HCT116 (cell line): Measurements from ENCODE around the gene ARMH3. TPM values are rescaled to one million over a fixed set of nuclear protein-coding genes. Genes with fewer than 3 reads are reported as not detected.

Source experiments
- ATAC-seq: fragments of 200-7000 bp; cut with Tn5 transposase; 2 replicates; pipeline ENCODE4 v1.9.1; 2020; ENCODE audit warnings: mild to moderate bottlenecking, moderate library complexity
- BruUV-seq: library from RNA; stranded (reverse); fragments of 400-500 nt; replicated peaks from 2 replicates; lab custom pipeline; 2021; lab: Mats Ljungman, UMichigan
- CTCF ChIA-PET: fragments of 300-600 bp; sonication (Branson Sonifier 250); formaldehyde crosslinking; loops from one replicate; lab custom pipeline; 2021; ENCODE audit warnings: antibody characterized with exemption; lab: Charles Lee
- POLR2A ChIA-PET: fragments of 300-600, 350-600 bp; sonication (Branson Sonifier 250); formaldehyde crosslinking; loops from one replicate; lab custom pipeline; 2021; ENCODE audit warnings: antibody characterized with exemption; lab: Charles Lee
- RAD21 ChIA-PET, 2 experiments: fragments of 300-600 bp; sonication (Branson Sonifier 250); formaldehyde crosslinking; loops; one replicate each; lab custom pipeline; 2023; ENCODE audit warnings: low total read pairs in 2 of 2; ENCODE audit not compliant: uncharacterized antibody in 2 of 2, unreplicated experiment in 2 of 2, low non-redundant PET in 1 of 2; lab: Charles Lee
- DNase-seq: peaks from one replicate; pipeline ENCODE4 v3.0.0-alpha.2; 2010; ENCODE audit warnings: low read depth, low spot score
- H2AFZ ChIP-seq: fragments of 200-600 bp; shearing (Covaris generic), sonication (generic); 2 replicates; pipeline ENCODE4 v1.6.1; 2017; ENCODE audit warnings: low read depth, mixed run types, mixed read lengths, antibody characterized with exemption, low read length; ENCODE audit not compliant: poor library complexity, severe bottlenecking
- H3K27ac ChIP-seq: 2 replicates; pipeline ENCODE4 v1.5.1; 2012; ENCODE audit warnings: low read depth, low read length
- H3K27me3 ChIP-seq: fragments of 200-600 bp; sonication (generic); 2 replicates; pipeline ENCODE4 v1.6.1; 2016; ENCODE audit warnings: mixed run types, low read length, mixed read lengths; ENCODE audit not compliant: insufficient read depth
- H3K36me3 ChIP-seq, 2 experiments: fragments of 200-500 bp in 1 of 2; fragments of 200-600 bp in 1 of 2; sonication (Bioruptor generic) in 1 of 2; sonication (generic) in 1 of 2; 2 replicates each; pipeline versions ENCODE4 v1.5.1 to v1.6.1; 2014 to 2016; ENCODE audit warnings: low read length in 2 of 2, inconsistent platforms in 1 of 2, mixed read lengths in 1 of 2, mixed run types in 1 of 2; ENCODE audit not compliant: insufficient read depth in 2 of 2, control insufficient read depth in 1 of 2
- H3K4me1 ChIP-seq, 2 experiments: fragments of 200-600 bp in 1 of 2; sonication (generic) in 1 of 2; 2 replicates each; pipeline versions ENCODE4 v1.5.1 to v1.6.1; 2012 to 2017; ENCODE audit warnings: low read length in 2 of 2, inconsistent platforms in 1 of 2, mild to moderate bottlenecking in 1 of 2, mixed read lengths in 1 of 2, mixed run types in 1 of 2, moderate library complexity in 1 of 2; ENCODE audit not compliant: insufficient read depth in 2 of 2, control insufficient read depth in 1 of 2
- H3K4me2 ChIP-seq: fragments of 200-600 bp; sonication (generic); 2 replicates; pipeline ENCODE4 v1.6.1; 2017; ENCODE audit warnings: mixed run types, low read length, mixed read lengths
- H3K4me3 ChIP-seq, 2 experiments: fragments of 200-600 bp in 1 of 2; sonication (generic) in 1 of 2; replicated peaks in 1 of 2; 2 replicates each; pipeline ENCODE4 v1.5.1; 2011 to 2016; ENCODE audit warnings: low read length in 2 of 2, control low read depth in 1 of 2, low read depth in 1 of 2, mild to moderate bottlenecking in 1 of 2, mixed read lengths in 1 of 2, mixed run types in 1 of 2
- H3K79me2 ChIP-seq: fragments of 200-600 bp; sonication (generic); 2 replicates; pipeline ENCODE4 v1.6.1; 2017; ENCODE audit warnings: mild to moderate bottlenecking, mixed run types, low read length, moderate library complexity, mixed read lengths; ENCODE audit not compliant: insufficient read depth
- H3K9ac ChIP-seq: fragments of 200-600 bp; sonication (generic); 2 replicates; pipeline ENCODE4 v1.6.1; 2016; ENCODE audit warnings: low read length, mixed read lengths
- H3K9me2 ChIP-seq: fragments of 200-600 bp; sonication (generic), shearing (Covaris generic); 2 replicates; pipeline ENCODE4 v1.6.1; 2017; ENCODE audit warnings: mixed run types, mild to moderate bottlenecking, moderate library complexity; ENCODE audit not compliant: insufficient read depth
- H3K9me3 ChIP-seq, 2 experiments: fragments of 200-500 bp in 1 of 2; fragments of 200-600 bp in 1 of 2; sonication (Bioruptor generic) in 1 of 2; sonication (generic) in 1 of 2; 2 replicates each; pipeline ENCODE4 v1.6.1; 2014 to 2017; ENCODE audit warnings: low read length in 2 of 2, mixed read lengths in 2 of 2, inconsistent platforms in 1 of 2, low read depth in 1 of 2, mild to moderate bottlenecking in 1 of 2, mixed run types in 1 of 2, moderate library complexity in 1 of 2; ENCODE audit not compliant: control insufficient read depth in 1 of 2, insufficient read depth in 1 of 2
- H4K20me1 ChIP-seq: fragments of 200-600 bp; sonication (generic), shearing (Covaris generic); 2 replicates; pipeline ENCODE4 v1.6.1; 2017; ENCODE audit warnings: mixed run types, mild to moderate bottlenecking, moderate library complexity; ENCODE audit not compliant: insufficient read depth
- CBX3 ChIP-seq: IDR thresholded peaks from 2 replicates; pipeline ENCODE4 v1.6.1; 2012; ENCODE audit warnings: low read depth
- CEBPB ChIP-seq: IDR thresholded peaks from 2 replicates; pipeline ENCODE4 v1.6.1; 2012; ENCODE audit warnings: low read depth
- EGR1 ChIP-seq: IDR thresholded peaks from 2 replicates; pipeline ENCODE4 v1.6.1; 2012; ENCODE audit warnings: low read depth
- ELF1 ChIP-seq: IDR thresholded peaks from 2 replicates; pipeline ENCODE4 v1.6.1; 2012; ENCODE audit warnings: low read depth, borderline replicate concordance
- EZH2 ChIP-seq: fragments of 200-600 bp; sonication (generic); IDR thresholded peaks from 2 replicates; pipeline ENCODE4 v1.6.1; 2017; ENCODE audit warnings: antibody characterized with exemption, mixed run types
- FOSL1 ChIP-seq: IDR thresholded peaks from 2 replicates; pipeline ENCODE4 v1.6.1; 2012; ENCODE audit warnings: low read depth
- POLR2A ChIP-seq: IDR thresholded peaks from 2 replicates; pipeline ENCODE4 v1.7.0; 2011; ENCODE audit warnings: borderline replicate concordance; ENCODE audit not compliant: insufficient read depth, insufficient read length; ENCODE audit errors: extremely low read depth
- RAD21 ChIP-seq: IDR thresholded peaks from 2 replicates; pipeline ENCODE4 v1.6.1; 2012; ENCODE audit warnings: low read depth, mild to moderate bottlenecking
- TCF7L2 ChIP-seq: IDR thresholded peaks from 2 replicates; pipeline ENCODE4 v1.7.0; 2011; ENCODE audit warnings: borderline replicate concordance, inconsistent platforms; ENCODE audit not compliant: insufficient read depth, insufficient read length; ENCODE audit errors: extremely low read depth
- YY1 ChIP-seq: IDR thresholded peaks from 2 replicates; pipeline ENCODE4 v1.6.1; 2011; ENCODE audit warnings: low read length, low read depth, moderate library complexity, mild to moderate bottlenecking; ENCODE audit not compliant: insufficient replicate concordance; ENCODE audit errors: extremely low read depth
- ZFX ChIP-seq: fragments of 450-650 bp; IDR thresholded peaks from 2 replicates; pipeline ENCODE4 v1.6.1; 2017
- ZNF274 ChIP-seq: fragments of 200-500 bp; sonication (Bioruptor generic); IDR thresholded peaks from 2 replicates; pipeline ENCODE4 v1.6.1; 2014; ENCODE audit warnings: mild to moderate bottlenecking, low read depth, low read length, inconsistent platforms
- intact Hi-C: fragments of 100-400 bp; cut with micrococcal nuclease; formaldehyde crosslinking; loops from 2 replicates; pipeline ENCODE4 v1.10.0; 2022
- total RNA-seq: library from RNA; stranded (reverse); gene quantifications from one replicate; pipeline ENCODE4 v1.2.1, GENCODE V29; 2021; ENCODE audit not compliant: unreplicated experiment
- TF ChIP-seq, protein P1 (sequence below): IDR thresholded peaks from 2 replicates; pipeline ENCODE4 v1.6.1; 2012; ENCODE audit warnings: low read depth
- TF ChIP-seq, protein P2 (sequence below): IDR thresholded peaks from 2 replicates; pipeline ENCODE4 v1.6.1; 2012
- TF ChIP-seq, protein P3 (sequence below): IDR thresholded peaks from 2 replicates; pipeline ENCODE4 v1.6.1; 2012

The ARMH3 gene
- total RNA-seq, 1 experiment from 2014 or later: 30.4 TPM

DNA sequence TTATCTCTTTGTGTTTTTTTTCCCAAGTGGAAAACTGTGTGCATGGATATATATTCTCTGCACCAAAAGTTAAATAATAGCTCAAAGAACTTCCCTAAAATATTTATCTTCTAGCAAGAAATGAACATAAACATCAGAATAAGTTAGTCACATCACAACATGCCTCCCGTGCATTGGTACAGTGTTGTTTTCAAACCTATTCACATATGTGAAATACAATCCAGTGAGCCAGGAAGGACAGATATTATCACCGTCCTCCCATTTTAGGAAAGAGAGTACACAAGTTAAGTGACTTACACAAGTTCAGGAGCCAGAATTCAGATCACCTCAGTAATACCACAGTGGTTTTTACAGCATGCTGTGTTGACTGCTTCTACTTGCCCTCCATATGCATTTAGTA, 22.2 kb downstream of the ARMH3 start:
- H3K4me3 ChIP-seq: no peak overlapping the region
- ChIA-PET RAD21 (interaction anchor here in 1 of 2 experiments (0.7 kb wide), 1 partner anchor 16 kb away, joined by 3 read pairs; no protein-coding TSS in a partner anchor), POLR2A (interaction anchor here (1.1 to 1.5 kb wide), 2 partner anchors 10 to 22 kb away, joined by 3 to 4 read pairs; partner anchors contain the start of gene ARMH3), CTCF (interaction anchor here (1.6 kb wide), 1 partner anchor 24 kb away, joined by 5 read pairs; no protein-coding TSS in a partner anchor)
- BruUV-seq: no TSS peak
- TF ChIP-seq FOSL1 (no peak), RAD21 (no peak), ELF1 (no peak), CBX3 (no peak), EZH2 (no peak), ZNF274 (no peak), CEBPB (no peak), POLR2A (no peak), ZFX (no peak), EGR1 (no peak), TCF7L2 (no peak), YY1 (no peak)
- TF ChIP-seq, protein P1, sequence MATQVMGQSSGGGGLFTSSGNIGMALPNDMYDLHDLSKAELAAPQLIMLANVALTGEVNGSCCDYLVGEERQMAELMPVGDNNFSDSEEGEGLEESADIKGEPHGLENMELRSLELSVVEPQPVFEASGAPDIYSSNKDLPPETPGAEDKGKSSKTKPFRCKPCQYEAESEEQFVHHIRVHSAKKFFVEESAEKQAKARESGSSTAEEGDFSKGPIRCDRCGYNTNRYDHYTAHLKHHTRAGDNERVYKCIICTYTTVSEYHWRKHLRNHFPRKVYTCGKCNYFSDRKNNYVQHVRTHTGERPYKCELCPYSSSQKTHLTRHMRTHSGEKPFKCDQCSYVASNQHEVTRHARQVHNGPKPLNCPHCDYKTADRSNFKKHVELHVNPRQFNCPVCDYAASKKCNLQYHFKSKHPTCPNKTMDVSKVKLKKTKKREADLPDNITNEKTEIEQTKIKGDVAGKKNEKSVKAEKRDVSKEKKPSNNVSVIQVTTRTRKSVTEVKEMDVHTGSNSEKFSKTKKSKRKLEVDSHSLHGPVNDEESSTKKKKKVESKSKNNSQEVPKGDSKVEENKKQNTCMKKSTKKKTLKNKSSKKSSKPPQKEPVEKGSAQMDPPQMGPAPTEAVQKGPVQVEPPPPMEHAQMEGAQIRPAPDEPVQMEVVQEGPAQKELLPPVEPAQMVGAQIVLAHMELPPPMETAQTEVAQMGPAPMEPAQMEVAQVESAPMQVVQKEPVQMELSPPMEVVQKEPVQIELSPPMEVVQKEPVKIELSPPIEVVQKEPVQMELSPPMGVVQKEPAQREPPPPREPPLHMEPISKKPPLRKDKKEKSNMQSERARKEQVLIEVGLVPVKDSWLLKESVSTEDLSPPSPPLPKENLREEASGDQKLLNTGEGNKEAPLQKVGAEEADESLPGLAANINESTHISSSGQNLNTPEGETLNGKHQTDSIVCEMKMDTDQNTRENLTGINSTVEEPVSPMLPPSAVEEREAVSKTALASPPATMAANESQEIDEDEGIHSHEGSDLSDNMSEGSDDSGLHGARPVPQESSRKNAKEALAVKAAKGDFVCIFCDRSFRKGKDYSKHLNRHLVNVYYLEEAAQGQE: no peak
- TF ChIP-seq, protein P2, sequence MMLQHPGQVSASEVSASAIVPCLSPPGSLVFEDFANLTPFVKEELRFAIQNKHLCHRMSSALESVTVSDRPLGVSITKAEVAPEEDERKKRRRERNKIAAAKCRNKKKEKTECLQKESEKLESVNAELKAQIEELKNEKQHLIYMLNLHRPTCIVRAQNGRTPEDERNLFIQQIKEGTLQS: no peak
- TF ChIP-seq, protein P3, sequence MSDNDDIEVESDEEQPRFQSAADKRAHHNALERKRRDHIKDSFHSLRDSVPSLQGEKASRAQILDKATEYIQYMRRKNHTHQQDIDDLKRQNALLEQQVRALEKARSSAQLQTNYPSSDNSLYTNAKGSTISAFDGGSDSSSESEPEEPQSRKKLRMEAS: no peak
- H3K79me2 ChIP-seq: no peaks in the 10 kb centered on the region
- no peaks in the 10 kb centered on the region for H3K4me1 ChIP-seq
- no peak overlapping the region for H2AFZ ChIP-seq
- intact Hi-C loops: no loop called here
- DNase-seq (no peak), ATAC-seq (no peak)
- no peaks in the 10 kb centered on the region for H3K27me3 ChIP-seq
- no peak overlapping the region for H3K27ac ChIP-seq
- no peaks in the 10 kb centered on the region for H3K9me3 ChIP-seq
- no peak overlapping the region for H3K9ac ChIP-seq
- no peaks in the 10 kb centered on the region for H4K20me1 ChIP-seq
- no peak overlapping the region for H3K4me2 ChIP-seq
- H3K9me2 ChIP-seq: no peaks in the 10 kb centered on the region
- peaks cover 15 to 27% of the 10 kb centered on the region in 2 experiments; a peak in 3 of 4 replicates for H3K36me3 ChIP-seq
